PFSK-1 (cell line): ENCODE results near the gene RASAL2.

Experiments
- POLR2AphosphoS5 ChIP-seq: IDR thresholded peaks from 2 replicates; pipeline ENCODE4 v1.6.1; 2012; ENCODE audit warnings: low read depth, mild to moderate bottlenecking, control low read depth, low read length, moderate library complexity
- SIN3A ChIP-seq: IDR thresholded peaks from 2 replicates; pipeline ENCODE4 v1.6.1; 2012; ENCODE audit warnings: mild to moderate bottlenecking, low read length, moderate library complexity, borderline replicate concordance; ENCODE audit not compliant: insufficient read depth
- TAF1 ChIP-seq: IDR thresholded peaks from 2 replicates; pipeline ENCODE4 v1.6.1; 2012; ENCODE audit warnings: low read length, control low read depth, borderline replicate concordance; ENCODE audit not compliant: insufficient read depth
- TF ChIP-seq, protein P1 (sequence below), 2 experiments: IDR thresholded peaks; 2 replicates each; pipeline versions ENCODE4 v1.6.1 to v1.8.0; 2011 to 2012; ENCODE audit warnings: low read depth in 2 of 2, low read length in 2 of 2, control low read depth in 1 of 2, inconsistent platforms in 1 of 2, mild to moderate bottlenecking in 1 of 2, moderate library complexity in 1 of 2; ENCODE audit not compliant: insufficient read depth in 1 of 2

DNA sequence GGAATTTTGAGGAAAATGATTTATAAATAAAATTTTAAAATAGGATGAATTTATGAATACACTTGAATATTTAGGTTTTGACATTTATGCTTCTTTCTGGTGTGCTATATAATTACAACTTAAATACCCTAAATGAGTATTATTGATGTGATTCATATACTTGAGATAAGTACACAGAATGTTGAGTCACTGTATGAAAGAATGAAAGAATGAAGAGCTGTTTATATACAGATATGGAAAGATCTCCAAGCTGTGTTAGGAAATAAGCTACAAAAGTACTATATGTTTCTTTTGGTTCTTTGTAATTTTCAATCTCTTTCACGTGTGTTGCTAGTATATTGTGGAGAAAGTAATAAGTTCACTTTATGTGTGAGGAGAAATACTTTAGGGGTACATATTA lies 147.2 kb downstream of the RASAL2 start:
- TF ChIP-seq TAF1 (no peak), POLR2AphosphoS5 (no peak), SIN3A (no peak)
- TF ChIP-seq, protein P1, sequence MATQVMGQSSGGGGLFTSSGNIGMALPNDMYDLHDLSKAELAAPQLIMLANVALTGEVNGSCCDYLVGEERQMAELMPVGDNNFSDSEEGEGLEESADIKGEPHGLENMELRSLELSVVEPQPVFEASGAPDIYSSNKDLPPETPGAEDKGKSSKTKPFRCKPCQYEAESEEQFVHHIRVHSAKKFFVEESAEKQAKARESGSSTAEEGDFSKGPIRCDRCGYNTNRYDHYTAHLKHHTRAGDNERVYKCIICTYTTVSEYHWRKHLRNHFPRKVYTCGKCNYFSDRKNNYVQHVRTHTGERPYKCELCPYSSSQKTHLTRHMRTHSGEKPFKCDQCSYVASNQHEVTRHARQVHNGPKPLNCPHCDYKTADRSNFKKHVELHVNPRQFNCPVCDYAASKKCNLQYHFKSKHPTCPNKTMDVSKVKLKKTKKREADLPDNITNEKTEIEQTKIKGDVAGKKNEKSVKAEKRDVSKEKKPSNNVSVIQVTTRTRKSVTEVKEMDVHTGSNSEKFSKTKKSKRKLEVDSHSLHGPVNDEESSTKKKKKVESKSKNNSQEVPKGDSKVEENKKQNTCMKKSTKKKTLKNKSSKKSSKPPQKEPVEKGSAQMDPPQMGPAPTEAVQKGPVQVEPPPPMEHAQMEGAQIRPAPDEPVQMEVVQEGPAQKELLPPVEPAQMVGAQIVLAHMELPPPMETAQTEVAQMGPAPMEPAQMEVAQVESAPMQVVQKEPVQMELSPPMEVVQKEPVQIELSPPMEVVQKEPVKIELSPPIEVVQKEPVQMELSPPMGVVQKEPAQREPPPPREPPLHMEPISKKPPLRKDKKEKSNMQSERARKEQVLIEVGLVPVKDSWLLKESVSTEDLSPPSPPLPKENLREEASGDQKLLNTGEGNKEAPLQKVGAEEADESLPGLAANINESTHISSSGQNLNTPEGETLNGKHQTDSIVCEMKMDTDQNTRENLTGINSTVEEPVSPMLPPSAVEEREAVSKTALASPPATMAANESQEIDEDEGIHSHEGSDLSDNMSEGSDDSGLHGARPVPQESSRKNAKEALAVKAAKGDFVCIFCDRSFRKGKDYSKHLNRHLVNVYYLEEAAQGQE (IDR thresholded peaks at IDR 0.05; ENCODE audit: insufficient read depth in 1 of 2, low read depth in 2 of 2, low read length in 2 of 2): no peak
